ENCODE measurements around the gene TAT.
"Not testable (repeated sequence)": the region's sequence is repeated elsewhere in the genome, so short reads cannot be mapped to it uniquely, and the experiment has no call there.

The TAT gene

DNA sequence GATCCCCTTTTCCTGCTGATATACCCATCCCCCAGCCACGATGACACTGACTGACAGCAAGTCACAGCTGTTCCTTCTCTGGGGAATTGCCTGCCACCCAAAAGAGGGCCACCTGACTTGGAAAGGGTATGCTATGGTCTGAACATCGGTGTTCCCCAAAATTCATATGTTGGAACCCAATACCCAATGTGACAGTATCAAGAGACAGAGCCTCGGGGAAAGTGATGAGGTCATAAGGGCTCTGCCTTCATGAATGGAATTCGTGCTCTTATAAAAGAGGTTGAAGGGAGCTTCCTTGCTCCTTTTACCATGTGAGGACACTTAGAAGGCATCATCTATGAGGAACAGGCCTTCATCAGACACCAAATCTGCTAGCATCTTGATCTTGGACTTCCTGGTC is 41.5 kb upstream of the TAT start:
- Mint-ChIP-seq H3K4me1 (no peaks in the 10 kb centered on the region), H3K9me3 (peaks cover 5% of the 10 kb centered on the region), H3K4me3 (no peak overlapping the region), H3K27ac (no peak overlapping the region), H3K27me3 (ENCODE audit: low read depth, poor library complexity) (peaks cover 37% of the 10 kb centered on the region), H3K36me3 (ENCODE audit: low read depth) (no peaks in the 10 kb centered on the region)
- no peak for TF ChIP-seq CTCF (IDR thresholded peaks at IDR 0.05)
- DNase-seq: no peak

DNA sequence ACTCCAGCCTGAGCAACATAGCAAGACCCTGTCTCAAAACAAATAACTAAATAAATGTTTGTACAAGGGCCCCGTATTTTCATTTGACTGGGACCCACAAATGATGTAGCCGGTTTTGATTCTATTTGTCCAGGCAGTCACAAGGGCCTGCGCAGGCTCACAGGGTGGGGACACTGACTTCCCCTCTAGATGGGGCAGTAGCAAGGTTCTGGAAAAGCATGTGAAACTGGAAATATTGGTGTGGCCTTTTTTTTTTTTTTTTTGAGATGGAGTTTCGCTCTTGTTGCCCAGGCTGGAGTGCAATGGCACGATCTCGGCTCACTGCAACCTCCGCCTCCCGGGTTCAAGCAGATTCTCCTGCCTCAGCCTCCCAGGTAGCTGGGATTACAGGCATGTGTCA is 38.1 kb upstream of the TAT start:
- DNase-seq; H3K9me3 Mint-ChIP-seq; H3K36me3 Mint-ChIP-seq (ENCODE audit: low read depth); H3K4me1 Mint-ChIP-seq; H3K27ac Mint-ChIP-seq; H3K4me3 Mint-ChIP-seq: not testable (repeated sequence)
- H3K27me3 Mint-ChIP-seq (ENCODE audit: low read depth, poor library complexity): peaks cover 49% of the 10 kb centered on the region

GRCh38 chr16:71610936-71611871 is 34.3 kb upstream of the TAT start:
- peak; percentile 98 for TF ChIP-seq CTCF (IDR thresholded peaks at IDR 0.05)
- Mint-ChIP-seq H3K4me3 (no peak overlapping the region), H3K4me1 (no peaks in the 10 kb centered on the region), H3K9me3 (no peaks in the 10 kb centered on the region), H3K36me3 (ENCODE audit: low read depth) (no peaks in the 10 kb centered on the region), H3K27ac (no peak overlapping the region), H3K27me3 (ENCODE audit: low read depth, poor library complexity) (peaks cover 50% of the 10 kb centered on the region)
- DNase-seq: peak; percentile 96

- no peak for DNase-seq
Measured at GRCh38 chr16:71610447-71610846, 33.6 kb upstream of the TAT start.

GRCh38 chr16:71609066-71609465 is 32.2 kb upstream of the TAT start:
- no peak overlapping the region for H3K27ac Mint-ChIP-seq
- no peaks in the 10 kb centered on the region for H3K9me3 Mint-ChIP-seq
- H3K4me3 Mint-ChIP-seq: no peak overlapping the region
- no peak for TF ChIP-seq CTCF (IDR thresholded peaks at IDR 0.05)
- H3K36me3 Mint-ChIP-seq (ENCODE audit: low read depth): no peaks in the 10 kb centered on the region
- H3K27me3 Mint-ChIP-seq (ENCODE audit: low read depth, poor library complexity): peaks cover 42% of the 10 kb centered on the region
- no peak for DNase-seq
- no peaks in the 10 kb centered on the region for H3K4me1 Mint-ChIP-seq

More at GRCh38 chr16:71610447-71610846, 33.6 kb upstream of the TAT start:
- no peaks in the 10 kb centered on the region for H3K36me3 Mint-ChIP-seq (ENCODE audit: low read depth)
- H3K27me3 Mint-ChIP-seq (ENCODE audit: low read depth, poor library complexity): peaks cover 50% of the 10 kb centered on the region
- H3K27ac Mint-ChIP-seq: no peak overlapping the region
- H3K4me1 Mint-ChIP-seq: no peaks in the 10 kb centered on the region
- TF ChIP-seq CTCF (IDR thresholded peaks at IDR 0.05): no peak
- no peak overlapping the region for H3K4me3 Mint-ChIP-seq
- no peaks in the 10 kb centered on the region for H3K9me3 Mint-ChIP-seq

DNA sequence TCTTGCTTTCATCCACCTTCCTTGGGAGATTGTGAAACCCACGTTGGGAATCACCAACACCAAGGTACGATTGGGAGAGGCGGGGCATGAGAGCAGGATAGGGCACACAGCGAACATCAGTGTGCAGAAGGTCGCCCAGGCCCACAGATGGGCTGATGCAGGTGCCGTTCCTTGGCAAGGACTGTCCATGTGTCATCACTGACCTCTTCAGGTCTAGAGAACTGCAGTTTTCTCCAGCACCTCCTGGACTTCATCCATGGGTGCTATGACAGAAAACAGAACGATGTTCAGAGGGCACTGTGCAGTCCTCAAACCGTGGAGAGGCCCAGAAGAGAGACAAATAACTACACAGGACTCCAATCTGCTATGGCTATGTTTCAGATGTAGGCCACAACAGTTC is 23.9 kb upstream of the TAT start:
- no peaks in the 10 kb centered on the region for H3K4me1 Mint-ChIP-seq
- peaks cover 15% of the 10 kb centered on the region for H3K27me3 Mint-ChIP-seq (ENCODE audit: low read depth, poor library complexity)
- TF ChIP-seq CTCF (IDR thresholded peaks at IDR 0.05): no peak
- peaks cover 8% of the 10 kb centered on the region for H3K9me3 Mint-ChIP-seq
- no peak overlapping the region for H3K27ac Mint-ChIP-seq
- no peak for DNase-seq
- H3K36me3 Mint-ChIP-seq (ENCODE audit: low read depth): no peaks in the 10 kb centered on the region
- no peak overlapping the region for H3K4me3 Mint-ChIP-seq

DNA sequence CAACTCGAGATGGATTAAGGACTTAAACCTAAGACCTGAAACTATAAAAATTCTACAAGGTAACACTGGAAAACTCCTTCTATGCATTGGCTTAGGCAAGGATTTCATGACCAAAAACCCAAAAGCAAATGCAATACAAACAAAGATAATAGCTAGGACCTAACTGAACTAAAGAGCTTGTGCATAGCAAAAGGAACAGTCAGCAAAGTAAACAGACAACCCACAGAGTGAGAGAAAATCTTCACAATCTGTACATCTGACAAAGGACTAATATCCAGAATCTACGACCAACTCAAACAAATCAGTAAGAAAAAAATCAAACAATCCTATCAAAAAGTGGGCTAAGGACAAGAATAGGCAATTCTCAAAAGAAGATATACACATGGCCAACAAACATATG is 21.5 kb upstream of the TAT start:
- not testable (repeated sequence) for H3K27ac Mint-ChIP-seq; H3K4me1 Mint-ChIP-seq; DNase-seq; H3K4me3 Mint-ChIP-seq; H3K9me3 Mint-ChIP-seq; H3K36me3 Mint-ChIP-seq (ENCODE audit: low read depth)
- peaks cover 19% of the 10 kb centered on the region for H3K27me3 Mint-ChIP-seq (ENCODE audit: low read depth, poor library complexity)

DNA sequence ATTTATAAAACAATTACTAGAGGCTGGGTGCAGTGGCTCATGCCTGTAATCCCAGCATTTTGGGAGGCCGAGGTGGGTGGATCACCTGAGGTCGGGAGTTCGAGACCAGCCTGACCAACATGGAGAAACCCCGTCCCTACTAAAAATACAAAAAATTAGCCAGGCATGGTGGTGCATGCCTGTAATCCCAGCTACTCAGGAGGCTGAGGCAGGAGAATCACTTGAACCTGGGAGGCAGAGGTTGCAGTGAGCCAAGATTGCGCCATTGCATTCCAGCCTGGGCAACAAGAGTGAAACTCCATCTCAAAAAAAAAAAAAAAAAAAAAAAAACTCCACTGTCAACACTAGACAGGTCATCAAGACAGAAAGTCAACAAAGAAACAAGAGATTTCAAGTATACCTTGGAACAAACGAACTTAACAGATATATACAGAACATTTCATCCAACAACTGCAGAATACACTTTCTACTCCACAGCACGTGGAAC is 18.5 kb upstream of the TAT start:
- H3K36me3 Mint-ChIP-seq (ENCODE audit: low read depth); H3K4me1 Mint-ChIP-seq; H3K9me3 Mint-ChIP-seq; H3K4me3 Mint-ChIP-seq; DNase-seq; H3K27ac Mint-ChIP-seq: not testable (repeated sequence)
- H3K27me3 Mint-ChIP-seq (ENCODE audit: low read depth, poor library complexity): peaks cover 26% of the 10 kb centered on the region
